Trophoblast cell (in vitro differentiated cells and primary cell): ENCODE measurements around the gene PIH1D1.

Experiments used
- DNase-seq, 2 donors: peaks; one replicate each; pipeline ENCODE4 v3.0.0-alpha.2; 2016
- H2AFZ ChIP-seq: 2 replicates; pipeline ENCODE4 v1.6.1; 2013; ENCODE audit warnings: low read length, moderate library complexity, mild to moderate bottlenecking; ENCODE audit not compliant: insufficient read depth, poor library complexity
- H2AK5ac ChIP-seq: 2 replicates; pipeline ENCODE4 v1.6.1; 2013; ENCODE audit warnings: mild to moderate bottlenecking, low read length
- H2BK120ac ChIP-seq: 2 replicates; pipeline ENCODE4 v1.6.1; 2013; ENCODE audit warnings: low read length, mild to moderate bottlenecking, moderate library complexity; ENCODE audit not compliant: insufficient read depth, poor library complexity
- H2BK12ac ChIP-seq: 2 replicates; pipeline ENCODE4 v1.6.1; 2013; ENCODE audit warnings: mild to moderate bottlenecking, low read length, moderate library complexity
- H2BK5ac ChIP-seq: 2 replicates; pipeline ENCODE4 v1.6.1; 2013; ENCODE audit warnings: low read length, low read depth, moderate library complexity, mild to moderate bottlenecking; ENCODE audit not compliant: poor library complexity
- H3K14ac ChIP-seq: 2 replicates; pipeline ENCODE4 v1.6.1; 2013; ENCODE audit warnings: mild to moderate bottlenecking, low read length
- H3K18ac ChIP-seq: 2 replicates; pipeline ENCODE4 v1.6.1; 2013; ENCODE audit warnings: mild to moderate bottlenecking, low read length
- H3K23ac ChIP-seq: 2 replicates; pipeline ENCODE4 v1.6.1; 2013; ENCODE audit warnings: low read length
- H3K27ac ChIP-seq: 2 replicates; pipeline ENCODE4 v1.5.1; 2013; ENCODE audit warnings: low read depth, mild to moderate bottlenecking, inconsistent platforms, low read length, moderate library complexity
- H3K27me3 ChIP-seq: 2 replicates; pipeline ENCODE4 v1.6.1; 2013; ENCODE audit warnings: inconsistent platforms, mild to moderate bottlenecking, low read length, moderate library complexity; ENCODE audit not compliant: insufficient read depth
- H3K36me3 ChIP-seq, 2 experiments: 1 replicate in 1 of 2; 2 replicates in 1 of 2; pipeline ENCODE4 v1.6.1; 2013; ENCODE audit warnings: low read length in 2 of 2, mild to moderate bottlenecking in 2 of 2, moderate library complexity in 1 of 2; ENCODE audit not compliant: insufficient read depth in 2 of 2, control insufficient read depth in 1 of 2
- H3K4ac ChIP-seq: 2 replicates; pipeline ENCODE4 v1.6.1; 2013; ENCODE audit warnings: low read depth, mild to moderate bottlenecking, low read length, moderate library complexity
- H3K4me1 ChIP-seq, 2 experiments: 1 replicate in 1 of 2; 2 replicates in 1 of 2; pipeline ENCODE4 v1.6.1; 2013; ENCODE audit warnings: low read length in 2 of 2, mild to moderate bottlenecking in 2 of 2, moderate library complexity in 1 of 2; ENCODE audit not compliant: insufficient read depth in 2 of 2, control insufficient read depth in 1 of 2
- H3K4me2 ChIP-seq: 2 replicates; pipeline ENCODE4 v1.6.1; 2013; ENCODE audit warnings: inconsistent platforms, mild to moderate bottlenecking, low read length, moderate library complexity
- H3K4me3 ChIP-seq: 2 replicates; pipeline ENCODE4 v1.5.1; 2013; ENCODE audit warnings: mild to moderate bottlenecking, low read depth, low read length, inconsistent platforms
- H3K79me1 ChIP-seq: one replicate; pipeline ENCODE4 v1.6.1; 2013; ENCODE audit warnings: low read length
- H3K79me2 ChIP-seq: 2 replicates; pipeline ENCODE4 v1.6.1; 2013; ENCODE audit warnings: low read length, mild to moderate bottlenecking; ENCODE audit not compliant: control insufficient read depth, insufficient read depth, poor library complexity
- H3K9ac ChIP-seq: 2 replicates; pipeline ENCODE4 v1.6.1; 2013; ENCODE audit warnings: mild to moderate bottlenecking, low read length
- H3K9me3 ChIP-seq: 2 replicates; pipeline ENCODE4 v1.6.1; 2013; ENCODE audit warnings: low read depth, mild to moderate bottlenecking, control low read depth, inconsistent platforms, low read length; ENCODE audit not compliant: insufficient read depth
- H4K12ac ChIP-seq: 2 replicates; pipeline ENCODE4 v1.6.1; 2013; ENCODE audit warnings: low read depth, mild to moderate bottlenecking, low read length, moderate library complexity
- H4K8ac ChIP-seq: 2 replicates; pipeline ENCODE4 v1.6.1; 2013; ENCODE audit warnings: low read depth, mild to moderate bottlenecking, low read length, moderate library complexity
- H4K91ac ChIP-seq: one replicate; pipeline ENCODE4 v1.6.1; 2013; ENCODE audit warnings: low read depth, mild to moderate bottlenecking, low read length, moderate library complexity
- WGBS: extraction: QIAGEN DNeasy Blood & Tissue Kit; methylation state at CpG from one replicate; pipeline ENCODE4 v1.1.7; 2013; ENCODE audit warnings: missing lambda C conversion rate; ENCODE audit not compliant: insufficient read length, insufficient coverage; ENCODE audit errors: extremely low coverage; 5-methylcytosine and 5-hydroxymethylcytosine counted together

The PIH1D1 gene

DNA sequence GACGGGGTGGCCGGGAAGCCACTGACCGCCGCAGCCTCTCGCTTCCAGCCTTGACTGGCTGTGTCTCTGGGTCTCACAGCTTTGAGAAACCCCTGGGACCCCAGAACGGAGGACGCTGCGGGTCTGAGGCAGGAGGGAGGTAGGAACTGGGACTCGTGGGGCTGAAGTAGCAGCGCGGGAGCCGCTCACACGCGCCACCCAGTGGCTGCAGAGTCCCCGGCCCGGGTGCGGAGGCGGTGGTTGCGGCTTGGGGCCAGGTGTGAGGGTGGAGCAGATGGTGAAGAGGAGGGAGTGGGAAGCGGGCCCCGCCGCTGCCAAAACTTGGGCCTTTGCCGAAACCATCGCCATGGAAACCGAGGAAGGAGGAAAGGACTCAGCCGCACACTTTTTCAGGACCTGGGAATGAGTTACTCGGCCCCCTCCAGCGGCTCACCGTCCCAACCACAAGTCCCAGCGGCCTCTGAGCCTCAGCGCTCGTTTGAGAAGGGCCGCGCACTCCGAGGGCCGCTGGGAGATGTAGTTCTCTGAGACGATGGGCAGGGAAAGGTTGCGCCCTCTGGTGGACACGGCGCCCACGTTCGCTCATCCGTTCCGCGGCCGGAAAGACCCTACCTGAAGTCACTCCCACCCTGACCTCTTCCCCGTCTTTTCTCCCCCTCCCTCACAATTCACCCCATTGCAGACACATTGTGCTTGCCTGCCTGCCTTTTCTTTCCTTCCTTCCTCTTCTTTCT, 8.1 kb downstream of the PIH1D1 start:
- Histone ChIP-seq H3K18ac (peak overlapping the region; percentile 3), H4K12ac (peak overlapping the region; percentile 38), H4K91ac (peak overlapping the region; percentile 49), H3K27me3 (peaks cover 37% of the 10 kb centered on the region), H2BK5ac (no peak overlapping the region), H2BK12ac (no peak overlapping the region), H3K4me2 (peak overlapping the region; percentile 94), H3K23ac (no peak overlapping the region), H3K79me1 (peaks cover 5% of the 10 kb centered on the region), H3K36me3 (peaks cover 17 to 21% of the 10 kb centered on the region in 2 experiments), H3K9me3 (peaks cover 5% of the 10 kb centered on the region), H3K14ac (peak overlapping the region; percentile 33), H3K4me3 (peak overlapping the region; percentile 75), H3K4ac (no peak overlapping the region), H4K8ac (peak overlapping the region; percentile 8), H3K4me1 (no peaks in the 10 kb centered on the region), H2AK5ac (no peak overlapping the region), H3K9ac (peak overlapping the region; percentile 57), H2AFZ (peak overlapping the region; percentile 35), H3K79me2 (peaks cover 3% of the 10 kb centered on the region), H2BK120ac (peak overlapping the region; percentile 7), H3K27ac (no peak overlapping the region)
- WGBS, result no CpG with 5 or more reads among the region's 47 CpGs
- peak; percentile 93 to 96 for DNase-seq

DNA sequence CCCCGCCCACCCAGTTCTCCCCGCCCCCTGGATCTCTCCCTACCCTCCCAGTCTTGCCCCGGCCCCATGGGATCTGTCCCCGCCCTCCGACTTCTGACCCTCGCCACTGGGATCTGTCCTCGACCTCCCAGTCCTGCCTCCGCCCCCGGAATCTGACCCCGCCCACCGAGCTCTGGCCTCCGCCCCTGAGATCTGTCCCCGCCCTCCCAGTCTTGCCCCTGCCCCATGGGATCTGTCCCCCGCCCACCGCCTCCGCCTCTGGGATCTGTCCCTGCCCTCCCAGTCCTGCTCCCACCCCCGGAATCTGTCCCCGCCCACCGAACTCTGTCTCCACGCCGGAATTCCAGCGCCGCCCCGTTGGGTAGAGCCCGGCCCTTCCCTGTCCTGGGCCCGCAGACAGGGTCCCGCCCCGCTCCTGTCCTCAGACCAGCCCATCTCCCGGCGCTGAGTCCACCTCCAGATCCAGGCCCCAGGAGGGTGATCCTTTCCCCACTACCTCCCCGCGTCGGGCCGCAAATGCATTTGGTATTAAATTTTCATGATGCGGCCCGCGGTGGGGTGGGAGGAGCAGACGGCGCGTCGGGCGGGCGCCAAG, 8.7 kb downstream of the PIH1D1 start:
- Histone ChIP-seq H3K23ac (no peak overlapping the region), H3K4ac (no peak overlapping the region)
- no CpG with 5 or more reads among the region's 43 CpGs for WGBS

DNA sequence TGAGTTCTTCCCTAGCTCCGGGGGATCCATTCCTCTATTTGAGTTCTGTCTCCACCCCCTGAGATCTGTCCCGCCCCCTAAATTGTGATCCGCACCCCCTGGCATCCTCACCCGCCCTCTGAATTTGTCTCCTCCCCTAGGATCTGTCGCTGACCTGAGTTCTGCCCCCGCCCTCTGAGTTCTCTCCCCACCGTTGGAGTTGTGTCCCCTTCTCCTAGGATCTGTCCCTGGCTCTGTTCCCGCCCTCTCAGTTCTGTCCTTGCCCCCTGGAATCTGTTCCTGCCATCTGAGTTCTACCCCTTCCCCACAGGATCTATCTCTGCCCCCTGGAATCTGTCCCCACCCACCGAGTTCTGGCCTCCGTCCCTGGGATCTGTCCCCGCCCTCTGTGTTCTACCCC, 9.3 kb downstream of the PIH1D1 start:
- no peak overlapping the region for H4K91ac ChIP-seq
- no peak overlapping the region for H3K27ac ChIP-seq
- H3K9me3 ChIP-seq, result peaks cover 5% of the 10 kb centered on the region
- no peak overlapping the region for H3K4me3 ChIP-seq
- H4K12ac ChIP-seq, result no peak overlapping the region
- H3K4me1 ChIP-seq, result no peaks in the 10 kb centered on the region
- peak overlapping the region; percentile 13 for H2BK12ac ChIP-seq
- H4K8ac ChIP-seq, result no peak overlapping the region
- no peak overlapping the region for H2AFZ ChIP-seq
- H3K36me3 ChIP-seq, result peaks cover 10 to 11% of the 10 kb centered on the region in 2 experiments
- no CpG with 5 or more reads among the region's 11 CpGs for WGBS
- H3K23ac ChIP-seq, result no peak overlapping the region
- DNase-seq, result no peak
- H3K79me2 ChIP-seq, result peaks cover 3% of the 10 kb centered on the region
- no peak overlapping the region for H3K9ac ChIP-seq
- H3K4me2 ChIP-seq, result peak overlapping the region; percentile 36
- no peak overlapping the region for H3K14ac ChIP-seq
- H2AK5ac ChIP-seq, result no peak overlapping the region
- H2BK5ac ChIP-seq, result no peak overlapping the region
- no peak overlapping the region for H3K18ac ChIP-seq
- H3K27me3 ChIP-seq, result peaks cover 46% of the 10 kb centered on the region
- H2BK120ac ChIP-seq, result no peak overlapping the region
- no peak overlapping the region for H3K4ac ChIP-seq
- peaks cover 5% of the 10 kb centered on the region for H3K79me1 ChIP-seq

More for the DNA sequence above, 8.7 kb downstream of the PIH1D1 start:
- Histone ChIP-seq H4K8ac (peak overlapping the region; percentile 8), H2AK5ac (no peak overlapping the region), H3K4me2 (peak overlapping the region; percentile 94), H3K79me1 (peaks cover 5% of the 10 kb centered on the region), H3K4me3 (peak overlapping the region; percentile 75), H2BK5ac (no peak overlapping the region), H3K14ac (peak overlapping the region; percentile 4), H3K79me2 (peaks cover 3% of the 10 kb centered on the region), H3K4me1 (no peaks in the 10 kb centered on the region), H3K36me3 (peaks cover 12 to 15% of the 10 kb centered on the region in 2 experiments), H4K12ac (peak overlapping the region; percentile 14), H3K9me3 (peaks cover 5% of the 10 kb centered on the region), H3K18ac (peak overlapping the region; percentile 3), H3K27ac (no peak overlapping the region), H3K27me3 (peaks cover 43% of the 10 kb centered on the region), H2BK120ac (peak overlapping the region; percentile 7), H4K91ac (peak overlapping the region; percentile 49), H3K9ac (peak overlapping the region; percentile 57), H2AFZ (peak overlapping the region; percentile 35), H2BK12ac (no peak overlapping the region)
- peak; percentile 88 to 92 for DNase-seq

DNA sequence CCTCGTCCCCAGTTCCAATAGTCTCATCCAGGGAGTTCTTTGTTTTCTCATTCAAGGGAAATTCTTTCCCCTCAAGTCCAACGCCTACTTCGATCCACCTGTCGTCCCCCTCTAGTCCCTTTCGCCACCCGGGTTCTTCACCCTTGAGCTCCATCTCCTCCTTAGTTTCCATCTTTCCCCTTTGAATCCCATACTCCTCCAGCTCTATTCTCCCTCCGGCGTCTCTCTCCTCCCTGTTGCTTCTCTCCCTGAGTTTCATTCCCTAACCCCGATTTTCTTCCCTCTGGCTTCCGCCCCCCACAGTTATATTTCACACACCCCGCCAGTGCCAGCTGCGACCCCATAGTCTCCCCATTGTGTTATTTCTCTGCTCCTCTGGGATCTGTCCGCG, 9.7 kb downstream of the PIH1D1 start:
- Histone ChIP-seq H3K4me1 (no peaks in the 10 kb centered on the region), H3K27me3 (peaks cover 47% of the 10 kb centered on the region), H2BK12ac (no peak overlapping the region), H4K12ac (no peak overlapping the region), H4K8ac (no peak overlapping the region), H3K4me3 (no peak overlapping the region), H3K79me1 (peaks cover 5% of the 10 kb centered on the region), H4K91ac (no peak overlapping the region), H3K18ac (no peak overlapping the region), H3K4me2 (no peak overlapping the region), H2AFZ (no peak overlapping the region), H3K27ac (no peak overlapping the region), H3K9me3 (peaks cover 5% of the 10 kb centered on the region), H3K14ac (no peak overlapping the region), H3K9ac (no peak overlapping the region), H3K79me2 (peaks cover 3% of the 10 kb centered on the region), H2BK120ac (no peak overlapping the region), H2AK5ac (no peak overlapping the region), H2BK5ac (no peak overlapping the region), H3K36me3 (peaks cover 6 to 7% of the 10 kb centered on the region in 2 experiments), H3K4ac (no peak overlapping the region), H3K23ac (no peak overlapping the region)
- no CpG with 5 or more reads among the region's 14 CpGs for WGBS
- DNase-seq, result no peak
